Pancreas (tissue), 10 donors: Measurements from ENCODE around the gene TM9SF4. TPM values are rescaled to one million over a fixed set of nuclear protein-coding genes. Genes with fewer than 3 reads are reported as not detected.
"Not testable (repeated sequence)": the region's sequence is repeated elsewhere in the genome, so short reads cannot be mapped to it uniquely, and the experiment has no call there.

ENCODE experiments used
- ATAC-seq, 4 donors: fragments of 200-7000 bp; cut with Tn5 transposase; one replicate each; pipeline versions ENCODE4 v1.8.0 to v1.9.1; 2020; ENCODE audit warnings: mild to moderate bottlenecking in 4 of 4, moderate library complexity in 4 of 4
- DNase-seq, 6 donors: peaks; one replicate each; pipeline ENCODE4 v3.0.0-alpha.2; 2020
- FAIRE-seq: peaks from 2 replicates; lab custom pipeline; 2012; peaks lifted over from hg19 to GRCh38; lab: Jason Lieb, UNC
- H3K27ac ChIP-seq, 4 donors: fragments of 200-600 bp; sonication (generic); 1 replicate in 3 of 4; 2 replicates in 1 of 4; pipeline versions ENCODE4 v1.5.0 to v1.8.0; 2020
- H3K27me3 ChIP-seq, 4 donors: fragments of 200-600 bp; one replicate each; pipeline ENCODE4 v1.8.0; 2021
- H3K36me3 ChIP-seq, 3 donors: fragments of 200-600 bp; sonication (generic) in 1 of 3; one replicate each; pipeline versions ENCODE4 v1.5.0 to v1.8.0; 2020 to 2021
- H3K4me1 ChIP-seq, 3 donors: fragments of 200-600 bp; one replicate each; pipeline ENCODE4 v1.8.0; 2021
- H3K4me3 ChIP-seq, 4 donors: fragments of 200-600 bp; sonication (generic) in 2 of 4; one replicate each; pipeline versions ENCODE4 v1.5.0 to v1.8.0; 2020 to 2021
- H3K9me3 ChIP-seq, 4 donors: fragments of 200-600 bp; one replicate each; pipeline ENCODE4 v1.8.0; 2021
- CTCF ChIP-seq, 4 donors: fragments of 200-600 bp; sonication (generic) in 3 of 4; IDR thresholded peaks; one replicate each; pipeline versions ENCODE4 v1.5.0 to v1.8.0; 2021; ENCODE audit warnings: antibody characterized with exemption in 4 of 4
- WGBS, 2 donors: extraction: QIAGEN DNeasy Blood & Tissue Kit; methylation state at CpG; one replicate each; pipeline ENCODE4 v1.1.7; 2013; 5-methylcytosine and 5-hydroxymethylcytosine counted together
- intact Hi-C, 3 donors: fragments of 100-400 bp; cut with DNase I; formaldehyde crosslinking; loops; one replicate each; pipeline versions ENCODE4 v1.11.1 to v1.14.2; 2022
- polyA plus RNA-seq, 2 donors: library from polyadenylated mRNA; stranded (reverse); fragments of 200-250 nt; gene quantifications; one replicate each; pipeline ENCODE4 v1.2.3, GENCODE V29; 2013
- total RNA-seq, 6 donors: library from RNA; stranded (reverse); fragmentation: NEBNext Ultra II Directional in 4 of 6; extraction: Animal tissue kit (Norgen Biotek cat#: 25700) in 4 of 6; gene quantifications; one replicate each; pipeline versions ENCODE4 v1.2.1 to v1.2.4, GENCODE V29; 2021 to 2023
- donor health status: healthy with polysubstance abuse.
- donor health status: DM: no; HTN: no; CAD: no; lungs with moderate emphysema.
- donor health status: DM: no; HTN: no; CAD: no.
- donor health status: control.
- donor health status: control.
- donor health status: Bipolar disorder and iron deficiency.
- donor health status: DM: yes; HTN: yes; CAD: no.
- donor health status: DM: no; HTN: no; CAD: no.
- donor health status: DM: no; HTN: no; CAD: no.
- donor health status: DM: yes; HTN: yes; CAD: no.

TM9SF4 gene
- total and polyA plus RNA-seq, 8 donors: 12.7 to 30.2 (median 20.9) TPM

- Histone ChIP-seq H3K27me3 (no peaks in the 10 kb centered on the region), H3K9me3 (no peaks in the 10 kb centered on the region), H3K4me1 (peaks cover 0 to 8% (median 0%) of the 10 kb centered on the region in 3 donors), H3K4me3 (no peak overlapping the region), H3K36me3 (no peaks in the 10 kb centered on the region), H3K27ac (no peak overlapping the region)
- TF ChIP-seq CTCF (IDR thresholded peaks at IDR 0.05): no peak
- intact Hi-C loops: no loop called here
- FAIRE-seq (no peak), DNase-seq (no peak), ATAC-seq (no peak)
- WGBS, 2 donors: 96 to 97% methylated on average over 2 of the region's 2 CpGs
Measured at GRCh38 chr20:32119734-32120133, 10.2 kb downstream of the TM9SF4 start.

GRCh38 chr20:32121908-32122307, 12.4 kb downstream of the TM9SF4 start:
- H3K9me3 ChIP-seq, DNase-seq, H3K4me1 ChIP-seq, H3K27ac ChIP-seq, intact Hi-C loops, ATAC-seq, FAIRE-seq, H3K4me3 ChIP-seq, H3K27me3 ChIP-seq, H3K36me3 ChIP-seq: not testable (repeated sequence)
- 91 to 100% methylated on average over 3 to 25 of the region's 31 CpGs for WGBS, 2 donors

- 100% methylated on average over 1 of the region's 4 CpGs for WGBS, 2 donors
- FAIRE-seq: no peak
- intact Hi-C loops: no loop called here
Measured at GRCh38 chr20:32123088-32123487, 13.6 kb downstream of the TM9SF4 start.

GRCh38 chr20:32124916-32125454, 15.5 kb downstream of the TM9SF4 start:
- no peak overlapping the region for H3K27ac ChIP-seq
- no peaks in the 10 kb centered on the region for H3K36me3 ChIP-seq
- ATAC-seq: no peak
- H3K4me3 ChIP-seq: no peak overlapping the region
- no peak for FAIRE-seq
- intact Hi-C loops: no loop called here
- H3K4me1 ChIP-seq: no peaks in the 10 kb centered on the region
- WGBS, 2 donors: 89 to 96% methylated on average over 4 of the region's 4 CpGs
- no peak for TF ChIP-seq CTCF (IDR thresholded peaks at IDR 0.05)
- no peak for DNase-seq
- no peaks in the 10 kb centered on the region for H3K27me3 ChIP-seq
- no peaks in the 10 kb centered on the region for H3K9me3 ChIP-seq

More at GRCh38 chr20:32123088-32123487, 13.6 kb downstream of the TM9SF4 start:
- TF ChIP-seq CTCF (IDR thresholded peaks at IDR 0.05): no peak
- H3K4me1 ChIP-seq: no peaks in the 10 kb centered on the region
- no peaks in the 10 kb centered on the region for H3K36me3 ChIP-seq
- ATAC-seq: no peak
- H3K27me3 ChIP-seq: no peaks in the 10 kb centered on the region
- no peak overlapping the region for H3K4me3 ChIP-seq
- H3K27ac ChIP-seq: no peak overlapping the region
- no peaks in the 10 kb centered on the region for H3K9me3 ChIP-seq
- no peak for DNase-seq

GRCh38 chr20:32125506-32125905, 16.0 kb downstream of the TM9SF4 start:
- H3K4me3 ChIP-seq: no peak overlapping the region
- WGBS, 2 donors: 93 to 97% methylated on average over 5 of the region's 5 CpGs
- H3K36me3 ChIP-seq: no peaks in the 10 kb centered on the region
- no peak for TF ChIP-seq CTCF (IDR thresholded peaks at IDR 0.05)
- FAIRE-seq: no peak
- DNase-seq: no peak
- no peaks in the 10 kb centered on the region for H3K9me3 ChIP-seq
- intact Hi-C loops: no loop called here
- H3K27ac ChIP-seq: no peak overlapping the region
- no peaks in the 10 kb centered on the region for H3K4me1 ChIP-seq
- no peaks in the 10 kb centered on the region for H3K27me3 ChIP-seq
- no peak for ATAC-seq
